Measurements from ENCODE around the gene GALNT7. TPM values are rescaled to one million over a fixed set of nuclear protein-coding genes. Genes with fewer than 3 reads are reported as not detected.

Gene GALNT7

Small RNAs within 50 kb of the gene (small RNA-seq; reads per million reads assigned to genes)
- gene MIR548T (ENCODE audit: insufficient read depth) = not detected
- not detected for gene RN7SL253P (ENCODE audit: insufficient read depth)

Data from neuronal stem cell (in vitro differentiated cells).